ENCODE data around the gene NCR1. TPM values are rescaled to one million over a fixed set of nuclear protein-coding genes. Genes with fewer than 3 reads are reported as not detected.
A peak's percentile ranks its signal among the peaks of the same experiment; 100 is the strongest.

Gene NCR1
- total and polyA plus RNA-seq, 8 donors: 0.26 to 2.6 (median 0.64) TPM

GRCh38 chr19:54875506-54875905, 30.4 kb upstream of the NCR1 start:
- Histone ChIP-seq H3K4me3 (peak overlapping the region in 1 of 2 donors; percentile 38), H3K27ac (peak overlapping the region in 1 of 2 donors; percentile 84), H3K4me1 (peaks cover 0 to 38% of the 10 kb centered on the region in 2 donors), H3K27me3 (peaks cover 0 to 15% of the 10 kb centered on the region in 2 donors), H3K9me3 (no peaks in the 10 kb centered on the region), H3K36me3 (no peaks in the 10 kb centered on the region)
- ATAC-seq (peak; percentile 57), DNase-seq (no peak)
- TF ChIP-seq CTCF (IDR thresholded peaks at IDR 0.05): no peak
- intact Hi-C loops (cut with DNase I): no loop called here

- peak overlapping the region in 1 of 2 donors; percentile 84 for H3K27ac ChIP-seq
- peaks cover 0 to 48% of the 10 kb centered on the region in 2 donors for H3K4me1 ChIP-seq
- H3K36me3 ChIP-seq: no peaks in the 10 kb centered on the region
- no peak for ATAC-seq
- no peak for DNase-seq
- intact Hi-C loops (cut with DNase I): no loop called here
- peak overlapping the region in 1 of 2 donors; percentile 38 for H3K4me3 ChIP-seq
- no peaks in the 10 kb centered on the region for H3K9me3 ChIP-seq
- no peak for TF ChIP-seq CTCF (IDR thresholded peaks at IDR 0.05)
- H3K27me3 ChIP-seq: peaks cover 0 to 34% of the 10 kb centered on the region in 2 donors
Measured at GRCh38 chr19:54877471-54877870, 28.5 kb upstream of the NCR1 start.

GRCh38 chr19:54881884-54882283, 24.1 kb upstream of the NCR1 start:
- no peak for ATAC-seq
- peaks cover 0 to 70% of the 10 kb centered on the region in 2 donors for H3K27me3 ChIP-seq
- no peak for TF ChIP-seq CTCF (IDR thresholded peaks at IDR 0.05)

GRCh38 chr19:54882758-54883157, 23.2 kb upstream of the NCR1 start:
- peaks cover 0 to 77% of the 10 kb centered on the region in 2 donors for H3K27me3 ChIP-seq
- ATAC-seq: no peak
- DNase-seq: no peak
- intact Hi-C loops (cut with DNase I): no loop called here
- no peak for TF ChIP-seq CTCF (IDR thresholded peaks at IDR 0.05)
- peaks cover 0 to 23% of the 10 kb centered on the region in 2 donors for H3K4me1 ChIP-seq
- H3K4me3 ChIP-seq: no peak overlapping the region
- H3K36me3 ChIP-seq: peaks cover 0 to 36% of the 10 kb centered on the region in 2 donors
- H3K9me3 ChIP-seq: no peaks in the 10 kb centered on the region
- no peak overlapping the region for H3K27ac ChIP-seq

More at GRCh38 chr19:54881884-54882283, 24.1 kb upstream of the NCR1 start:
- Histone ChIP-seq H3K36me3 (peaks cover 0 to 27% of the 10 kb centered on the region in 2 donors), H3K4me3 (peak overlapping the region in 1 of 2 donors; percentile 19), H3K27ac (no peak overlapping the region), H3K9me3 (no peaks in the 10 kb centered on the region), H3K4me1 (peaks cover 0 to 27% of the 10 kb centered on the region in 2 donors)
- intact Hi-C loops (cut with DNase I): no loop called here
- DNase-seq: no peak

- ATAC-seq (no peak), DNase-seq (no peak)
- H3K4me1 ChIP-seq: peaks cover 0 to 23% of the 10 kb centered on the region in 2 donors
- peaks cover 0 to 41% of the 10 kb centered on the region in 2 donors for H3K36me3 ChIP-seq
- H3K27me3 ChIP-seq: peaks cover 0 to 77% of the 10 kb centered on the region in 2 donors
- H3K4me3 ChIP-seq: no peak overlapping the region
- intact Hi-C loops (cut with DNase I): no loop called here
- no peak for TF ChIP-seq CTCF (IDR thresholded peaks at IDR 0.05)
- H3K27ac ChIP-seq: no peak overlapping the region
- H3K9me3 ChIP-seq: no peaks in the 10 kb centered on the region
Measured at GRCh38 chr19:54883228-54883627, 22.7 kb upstream of the NCR1 start.
